ENCODE data around the gene FUT8. TPM values are rescaled to one million over a fixed set of nuclear protein-coding genes. Genes with fewer than 3 reads are reported as not detected.

Gene FUT8
- total RNA-seq, 1 experiment from 2014 or later: 11.8 TPM

DNA sequence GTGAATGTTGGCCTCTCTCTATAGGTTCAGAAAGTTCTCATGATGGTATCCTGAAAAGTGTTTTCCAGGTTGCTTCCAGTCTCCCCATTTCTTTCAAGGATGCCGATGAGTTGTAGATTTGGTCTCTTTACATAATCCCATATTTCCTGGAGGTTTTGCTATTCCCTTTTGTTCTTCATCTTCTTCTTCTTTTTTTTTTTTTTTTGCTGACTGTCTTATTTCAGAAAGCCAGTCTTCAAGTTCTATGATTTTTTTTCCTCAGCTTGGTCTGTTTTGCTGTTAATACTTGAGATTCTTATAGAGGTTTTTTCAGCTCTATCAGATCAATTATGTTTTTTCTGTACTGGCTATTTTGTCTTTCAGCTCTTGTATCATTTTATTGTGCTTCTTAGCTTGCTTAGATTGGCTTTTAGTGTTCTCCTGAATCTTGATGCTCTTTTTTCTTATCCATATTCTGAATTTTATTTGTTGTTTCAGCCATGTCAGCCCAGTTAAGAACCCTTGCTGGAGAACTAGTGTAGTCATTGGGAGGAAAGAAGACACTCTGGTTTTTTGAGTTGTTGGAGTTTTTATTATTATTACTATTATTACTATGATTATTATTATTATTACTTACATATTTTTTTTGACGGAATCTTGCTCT lies 124.4 kb downstream of the FUT8 start:
- intact Hi-C loops (cut with micrococcal nuclease): no loop called here
- H3K27ac Mint-ChIP-seq (ENCODE audit: low read depth, unreplicated experiment): no peak overlapping the region
- TF ChIP-seq, protein P1, sequence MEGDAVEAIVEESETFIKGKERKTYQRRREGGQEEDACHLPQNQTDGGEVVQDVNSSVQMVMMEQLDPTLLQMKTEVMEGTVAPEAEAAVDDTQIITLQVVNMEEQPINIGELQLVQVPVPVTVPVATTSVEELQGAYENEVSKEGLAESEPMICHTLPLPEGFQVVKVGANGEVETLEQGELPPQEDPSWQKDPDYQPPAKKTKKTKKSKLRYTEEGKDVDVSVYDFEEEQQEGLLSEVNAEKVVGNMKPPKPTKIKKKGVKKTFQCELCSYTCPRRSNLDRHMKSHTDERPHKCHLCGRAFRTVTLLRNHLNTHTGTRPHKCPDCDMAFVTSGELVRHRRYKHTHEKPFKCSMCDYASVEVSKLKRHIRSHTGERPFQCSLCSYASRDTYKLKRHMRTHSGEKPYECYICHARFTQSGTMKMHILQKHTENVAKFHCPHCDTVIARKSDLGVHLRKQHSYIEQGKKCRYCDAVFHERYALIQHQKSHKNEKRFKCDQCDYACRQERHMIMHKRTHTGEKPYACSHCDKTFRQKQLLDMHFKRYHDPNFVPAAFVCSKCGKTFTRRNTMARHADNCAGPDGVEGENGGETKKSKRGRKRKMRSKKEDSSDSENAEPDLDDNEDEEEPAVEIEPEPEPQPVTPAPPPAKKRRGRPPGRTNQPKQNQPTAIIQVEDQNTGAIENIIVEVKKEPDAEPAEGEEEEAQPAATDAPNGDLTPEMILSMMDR (IDR thresholded peaks at IDR 0.05; ENCODE audit: unreplicated experiment): no peak
- no peaks in the 10 kb centered on the region for H3K27me3 Mint-ChIP-seq (ENCODE audit: insufficient read depth, unreplicated experiment)
- ChIA-PET POLR2A (no interaction called here), CTCF (interaction anchor here (0.6 kb wide), 1 partner anchor 171 kb away, joined by 3 read pairs; no protein-coding TSS in a partner anchor)
- H3K36me3 Mint-ChIP-seq (ENCODE audit: insufficient read depth, unreplicated experiment): no peaks in the 10 kb centered on the region
- DNase-seq (ENCODE audit: unreplicated experiment): no peak
- no peak overlapping the region for H3K4me3 Mint-ChIP-seq (ENCODE audit: unreplicated experiment)
- H3K4me1 Mint-ChIP-seq (ENCODE audit: insufficient read depth, unreplicated experiment): no peaks in the 10 kb centered on the region
- no TSS peak for BruUV-seq (replicated peaks)
- H3K9me3 Mint-ChIP-seq (ENCODE audit: unreplicated experiment): no peaks in the 10 kb centered on the region

DNA sequence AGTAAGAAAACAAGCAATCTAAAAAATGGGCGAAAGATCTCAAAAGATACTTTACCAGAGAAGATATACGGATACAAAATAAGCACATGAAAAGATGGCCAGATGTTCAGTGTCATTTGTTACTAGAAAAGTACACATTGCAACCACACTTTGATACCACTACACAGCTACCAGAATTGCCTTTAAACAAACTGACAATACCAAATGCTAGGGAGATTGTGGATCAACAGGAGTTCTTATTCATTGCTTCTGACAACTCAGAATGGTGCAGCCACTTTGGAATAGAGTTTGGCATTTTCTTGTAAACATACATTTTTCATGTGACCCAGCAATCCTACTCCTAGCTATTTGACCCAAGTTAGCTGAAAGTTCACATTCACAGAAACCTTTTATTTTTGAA lies 136.3 kb downstream of the FUT8 start:
- Mint-ChIP-seq H3K4me3 (ENCODE audit: unreplicated experiment) (no peak overlapping the region), H3K27ac (ENCODE audit: low read depth, unreplicated experiment) (no peak overlapping the region), H3K36me3 (ENCODE audit: insufficient read depth, unreplicated experiment) (no peaks in the 10 kb centered on the region), H3K9me3 (ENCODE audit: unreplicated experiment) (no peaks in the 10 kb centered on the region), H3K4me1 (ENCODE audit: insufficient read depth, unreplicated experiment) (no peaks in the 10 kb centered on the region), H3K27me3 (ENCODE audit: insufficient read depth, unreplicated experiment) (no peaks in the 10 kb centered on the region)
- no TSS peak for BruUV-seq (replicated peaks)
- POLR2A ChIA-PET: no interaction called here
- CTCF ChIA-PET: interaction anchor here (0.7 kb wide), 1 partner anchor 140 kb away, joined by 3 read pairs; no protein-coding TSS in a partner anchor
- TF ChIP-seq, protein P1 (IDR thresholded peaks at IDR 0.05; ENCODE audit: unreplicated experiment): no peak
- intact Hi-C loops (cut with micrococcal nuclease): no loop called here
- DNase-seq (ENCODE audit: unreplicated experiment): no peak

DNA sequence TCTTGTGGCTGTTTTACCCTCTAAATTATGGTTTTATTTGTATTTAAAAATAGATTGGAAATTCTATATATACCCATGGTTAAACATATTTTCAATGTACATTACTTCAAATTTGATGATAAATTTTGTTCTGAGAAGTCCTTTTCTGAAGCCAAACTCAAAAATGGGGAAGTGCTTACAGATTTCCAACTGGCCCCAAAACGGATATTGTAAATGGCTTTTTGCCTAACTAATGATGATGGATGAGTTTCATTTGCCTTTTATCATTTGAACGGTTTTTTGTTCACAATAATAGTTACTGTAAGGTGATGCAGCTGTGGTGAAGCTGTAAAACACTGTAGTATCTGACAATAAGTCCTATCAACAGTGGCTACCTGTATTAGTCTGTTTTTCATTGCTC lies 136.9 kb downstream of the FUT8 start:
- TF ChIP-seq, protein P1 (IDR thresholded peaks at IDR 0.05; ENCODE audit: unreplicated experiment): no peak
- Mint-ChIP-seq H3K36me3 (ENCODE audit: insufficient read depth, unreplicated experiment) (no peaks in the 10 kb centered on the region), H3K27me3 (ENCODE audit: insufficient read depth, unreplicated experiment) (no peaks in the 10 kb centered on the region), H3K4me1 (ENCODE audit: insufficient read depth, unreplicated experiment) (no peaks in the 10 kb centered on the region), H3K4me3 (ENCODE audit: unreplicated experiment) (no peak overlapping the region), H3K9me3 (ENCODE audit: unreplicated experiment) (no peaks in the 10 kb centered on the region), H3K27ac (ENCODE audit: low read depth, unreplicated experiment) (no peak overlapping the region)
- intact Hi-C loops (cut with micrococcal nuclease): no loop called here
- no TSS peak for BruUV-seq (replicated peaks)
- DNase-seq (ENCODE audit: unreplicated experiment): no peak
- ChIA-PET POLR2A (no interaction called here), CTCF (no interaction called here)

DNA sequence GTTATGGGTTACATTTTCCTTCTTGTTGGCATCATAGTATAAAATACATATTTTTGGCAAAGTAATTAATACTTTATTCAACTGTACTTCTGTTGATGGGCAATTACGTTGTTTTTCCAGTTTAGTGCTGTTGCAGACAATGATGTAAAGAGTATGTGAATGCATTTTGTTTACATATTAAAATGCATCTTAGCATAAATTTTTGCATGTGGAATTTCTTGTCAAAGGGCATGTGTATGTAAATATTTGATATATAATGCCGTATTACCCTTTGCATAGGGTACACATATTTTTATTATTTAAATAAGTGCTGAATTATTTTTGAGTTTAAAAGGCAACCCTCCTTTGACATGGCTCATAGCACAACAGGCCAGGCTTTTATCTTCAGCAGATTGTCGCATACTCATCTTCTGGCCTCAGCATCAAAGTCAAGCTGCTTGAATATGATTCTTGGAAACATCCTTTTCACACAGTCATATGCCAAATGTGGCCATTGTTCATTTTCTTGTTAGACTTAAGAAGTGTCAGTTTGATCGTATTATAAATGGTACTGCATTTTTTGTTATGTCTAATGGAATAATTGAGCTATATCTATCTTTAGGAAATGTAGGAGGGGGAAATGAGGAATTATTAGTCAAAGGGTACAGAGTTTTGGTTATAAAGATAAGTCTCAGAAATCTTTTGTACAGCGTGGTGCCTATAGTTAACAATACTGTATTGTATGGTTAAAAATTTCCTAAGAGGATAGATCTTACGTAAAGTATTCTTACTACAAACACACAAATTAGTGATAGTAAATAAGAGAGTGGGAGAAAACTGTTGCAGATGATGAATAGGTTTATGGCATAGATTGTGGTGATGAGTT lies 138.5 kb downstream of the FUT8 start:
- ChIA-PET POLR2A (no interaction called here), CTCF (interaction anchor here (1.0 kb wide), 1 partner anchor 20 kb away, joined by 4 read pairs; no protein-coding TSS in a partner anchor)
- Mint-ChIP-seq H3K27ac (ENCODE audit: low read depth, unreplicated experiment) (no peak overlapping the region), H3K27me3 (ENCODE audit: insufficient read depth, unreplicated experiment) (no peaks in the 10 kb centered on the region), H3K4me3 (ENCODE audit: unreplicated experiment) (no peak overlapping the region), H3K9me3 (ENCODE audit: unreplicated experiment) (no peaks in the 10 kb centered on the region), H3K36me3 (ENCODE audit: insufficient read depth, unreplicated experiment) (no peaks in the 10 kb centered on the region), H3K4me1 (ENCODE audit: insufficient read depth, unreplicated experiment) (no peaks in the 10 kb centered on the region)
- intact Hi-C loops (cut with micrococcal nuclease): no loop called here
- DNase-seq (ENCODE audit: unreplicated experiment): no peak
- TF ChIP-seq, protein P1 (IDR thresholded peaks at IDR 0.05; ENCODE audit: unreplicated experiment): no peak
- no TSS peak for BruUV-seq (replicated peaks)

Data from MCF 10A (cell line).